GF-D8 (cell line): ENCODE data around the gene RHEB.

Source experiments
- DNase-seq: peaks from one replicate; lab custom pipeline; 2025; lab: John Stamatoyannopoulos, UW

Gene RHEB

DNA sequence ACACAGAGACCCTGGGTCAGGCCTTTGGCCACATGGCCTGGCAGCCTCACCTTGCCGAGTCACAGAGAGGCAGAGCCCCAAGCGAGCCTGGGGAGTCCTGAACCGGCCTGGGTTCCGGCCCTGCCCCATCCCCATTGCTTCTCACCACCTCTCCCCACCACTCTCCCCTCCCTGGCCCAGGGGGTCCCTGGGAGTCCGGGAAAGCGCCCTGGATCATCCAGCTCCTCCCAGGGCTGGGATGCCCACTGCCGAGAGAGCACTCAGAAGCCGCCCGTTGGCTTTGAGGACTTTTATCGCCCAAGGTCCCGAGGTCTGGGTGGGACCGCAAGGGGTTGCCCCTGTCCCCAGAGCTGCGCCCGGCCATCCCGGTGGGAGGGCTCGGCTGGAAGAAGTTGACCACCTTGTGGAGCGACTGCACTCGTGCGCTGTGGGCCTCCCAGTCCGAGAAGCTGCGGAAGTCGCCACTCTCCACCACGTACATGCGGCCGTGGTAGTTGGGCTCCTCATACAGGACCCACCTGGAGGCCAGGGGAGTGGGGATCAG, 87.9 kb downstream of the RHEB start:
- DNase-seq, result no peak

- no peak for DNase-seq
Observed at GRCh38 chr7:151431281-151431767, 88.4 kb downstream of the RHEB start.

GRCh38 chr7:151430391-151431205, 89.1 kb downstream of the RHEB start:
- DNase-seq, result no peak

- DNase-seq, result peak; percentile 13
Observed at GRCh38 chr7:151429560-151430331, 89.9 kb downstream of the RHEB start.

DNA sequence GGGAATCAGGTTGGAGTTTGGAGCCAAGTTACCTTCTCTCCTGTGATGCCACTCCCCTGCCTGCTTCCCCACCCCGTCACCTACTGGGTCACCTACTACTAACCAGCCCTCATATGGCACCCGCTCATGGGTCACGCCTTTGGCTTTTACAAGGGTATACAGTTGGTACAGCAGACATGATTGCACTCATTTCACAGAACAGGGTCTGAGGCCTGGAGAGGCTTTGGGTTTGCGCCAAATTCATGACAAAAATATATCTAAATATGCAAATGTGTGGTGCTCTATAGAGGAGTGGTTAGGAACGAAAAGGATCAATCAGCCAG, 90.5 kb downstream of the RHEB start:
- DNase-seq, result no peak

DNA sequence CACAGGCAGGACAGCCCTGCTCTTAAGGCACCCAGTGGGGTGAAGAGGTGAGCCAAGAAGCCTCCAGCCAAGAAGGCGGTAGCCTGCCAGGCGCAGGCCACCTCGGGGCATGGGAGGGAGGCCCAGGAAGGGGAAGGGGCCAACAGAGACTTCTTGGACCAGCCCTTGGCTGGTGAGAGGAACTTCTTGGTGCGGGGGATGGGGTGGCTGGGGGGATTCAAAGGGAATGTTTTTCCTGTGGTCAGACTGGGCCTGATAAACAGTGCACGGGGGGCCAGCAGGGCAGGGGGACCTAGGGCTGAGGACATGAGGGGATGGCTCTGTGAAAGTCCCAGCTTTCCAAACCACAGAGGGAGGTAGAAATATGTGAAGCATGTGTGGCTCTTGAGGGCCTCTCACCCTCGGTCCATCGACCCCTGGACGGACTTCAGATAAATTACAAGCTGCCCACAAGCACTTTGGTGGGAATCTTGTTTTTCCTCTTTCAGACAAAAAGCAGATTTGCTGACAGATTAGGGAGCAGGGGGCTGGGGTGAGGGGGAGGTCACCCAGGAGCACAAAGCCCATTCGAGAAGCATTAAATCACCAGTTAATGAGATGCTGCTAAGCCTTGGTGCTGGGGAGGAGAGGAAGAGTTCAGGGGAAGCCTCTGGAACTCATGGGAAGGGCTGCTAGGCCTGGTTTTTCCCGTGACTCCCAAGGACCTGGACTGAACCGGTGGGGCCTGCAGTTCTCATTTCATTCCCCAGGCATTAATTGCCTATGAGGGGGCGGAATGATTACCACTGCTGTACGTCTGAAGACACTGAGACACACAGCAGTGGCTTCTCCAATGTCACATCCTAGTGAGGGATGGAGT, 91.1 kb downstream of the RHEB start:
- DNase-seq, result no peak

DNA sequence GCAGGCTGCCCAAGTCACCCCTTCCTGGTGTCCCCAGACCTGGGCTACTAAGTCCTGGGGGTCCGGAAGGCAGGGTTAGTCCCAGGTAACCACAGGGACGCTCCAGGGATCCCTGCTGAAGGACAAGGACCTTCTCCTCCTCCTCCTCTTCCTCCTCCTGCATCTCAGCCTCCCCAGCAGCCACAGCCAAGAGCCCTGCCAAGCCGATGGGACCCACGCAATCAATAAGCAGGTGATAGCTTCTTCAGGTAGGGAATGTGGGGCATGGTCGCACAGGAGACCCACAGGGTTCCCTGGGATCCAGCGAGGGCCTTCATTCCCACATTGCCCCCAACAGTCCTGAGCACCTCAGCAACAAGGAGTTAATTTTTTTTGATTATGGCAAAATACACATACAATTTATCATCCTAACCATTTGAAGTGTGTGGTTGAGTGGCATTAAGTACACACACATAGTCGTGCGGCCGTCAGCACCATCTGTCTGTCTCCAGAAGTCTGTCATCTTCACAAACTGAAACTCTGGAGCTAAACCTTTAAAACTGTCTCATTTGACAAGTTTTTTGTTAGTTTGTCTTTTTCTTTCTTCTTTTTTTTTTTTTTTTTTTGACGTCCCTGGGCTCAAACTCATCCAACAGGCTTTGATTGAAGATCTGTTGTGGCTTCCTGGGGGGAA, 91.9 kb downstream of the RHEB start:
- no peak for DNase-seq

GRCh38 chr7:151426904-151427704, 92.6 kb downstream of the RHEB start:
- no peak for DNase-seq

GRCh38 chr7:151426441-151426903, 93.2 kb downstream of the RHEB start:
- no peak for DNase-seq

DNA sequence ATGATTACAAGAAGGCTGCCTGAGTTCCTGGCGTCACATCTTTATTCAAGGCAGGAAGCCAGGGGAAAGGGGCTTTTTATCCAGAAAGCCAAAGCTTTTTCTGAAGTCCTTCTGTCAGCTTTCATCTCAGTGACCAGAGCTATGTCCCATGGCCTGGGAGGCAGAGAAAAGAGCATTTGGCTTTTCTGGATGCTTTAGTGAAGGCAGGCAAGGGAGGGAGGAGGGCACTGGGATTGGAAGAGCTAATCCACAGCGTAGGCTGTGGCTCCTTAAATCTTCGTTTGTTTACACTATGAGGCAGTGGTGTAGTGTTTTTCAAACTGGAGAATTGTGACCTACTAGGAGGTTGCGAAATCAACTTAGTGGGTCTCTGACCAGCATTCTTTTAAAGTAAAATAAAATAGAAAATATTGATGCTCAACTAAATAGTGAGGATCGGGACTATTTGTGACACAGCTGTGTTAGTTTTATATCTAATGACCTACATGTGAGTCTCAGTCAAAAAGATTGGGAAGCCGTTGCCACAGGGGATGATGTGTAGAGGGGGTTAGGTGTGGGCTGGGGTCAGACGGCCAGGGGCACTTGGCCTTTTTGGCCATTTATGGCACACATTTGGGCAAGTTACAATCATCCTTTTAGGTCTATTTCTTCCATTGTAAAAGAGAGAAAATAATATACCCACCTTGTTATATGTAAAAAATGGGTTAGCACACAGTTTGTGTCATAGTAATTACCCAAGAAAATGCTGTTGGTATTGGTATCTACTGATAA, 93.8 kb downstream of the RHEB start:
- no peak for DNase-seq

DNA sequence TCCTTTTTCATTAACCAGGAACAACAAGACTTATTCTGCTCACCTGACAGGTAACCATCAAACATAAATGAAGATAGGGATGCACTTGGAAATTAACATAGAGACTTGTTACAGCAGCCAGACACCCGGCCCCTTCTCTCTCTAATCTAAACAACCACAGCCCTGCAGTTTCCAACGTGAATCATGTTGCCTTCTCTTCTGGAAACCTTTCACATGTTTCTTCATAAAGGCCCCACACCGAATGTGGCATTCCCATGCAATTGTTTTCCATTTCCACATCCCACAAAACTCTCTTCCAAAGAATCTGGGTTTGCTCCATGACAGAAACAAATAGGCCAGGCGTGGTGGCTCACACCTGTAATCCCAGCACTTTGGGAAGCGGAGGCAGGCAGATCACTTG, 94.9 kb downstream of the RHEB start:
- DNase-seq, result no peak

GRCh38 chr7:151423936-151424335, 95.8 kb downstream of the RHEB start:
- no peak for DNase-seq

GRCh38 chr7:151423226-151423625, 96.5 kb downstream of the RHEB start:
- no peak for DNase-seq

DNA sequence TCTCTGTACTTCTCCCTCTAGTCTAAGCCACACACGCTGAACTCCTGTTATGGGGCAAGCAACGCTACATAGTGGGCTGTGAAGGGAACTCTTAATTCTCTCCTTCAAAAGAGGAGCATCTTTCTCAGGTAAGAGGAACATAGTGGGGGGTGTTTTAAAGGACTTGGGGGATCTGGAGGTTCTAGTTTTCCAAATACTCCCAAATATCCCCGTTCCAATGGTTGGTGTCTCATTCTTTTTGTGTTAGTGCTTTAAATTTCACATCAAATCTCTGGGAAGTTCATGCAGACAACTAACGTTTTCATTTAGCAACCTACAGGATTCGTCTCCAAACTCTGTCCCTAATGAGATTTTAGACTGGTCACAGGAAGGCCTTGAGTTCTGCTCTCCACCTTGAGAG, 97.5 kb downstream of the RHEB start:
- DNase-seq, result no peak

- no peak for DNase-seq
Observed at GRCh38 chr7:151420144-151420543, 99.6 kb downstream of the RHEB start.

- no peak for DNase-seq
Observed at GRCh38 chr7:151416941-151417315, 102.8 kb downstream of the RHEB start.

- no peak for DNase-seq
Observed at GRCh38 chr7:151416112-151416940, 103.4 kb downstream of the RHEB start.
